Bronchial smooth muscle cell (primary cell): ENCODE measurements around the gene STOX2. TPM values are rescaled to one million over a fixed set of nuclear protein-coding genes. Genes with fewer than 3 reads are reported as not detected.

ENCODE experiments used
- total RNA-seq: library from RNA; depleted of rRNA; stranded (reverse); fragments of >200 nt; gene quantifications from 2 replicates; pipeline ENCODE4 v1.2.1, GENCODE V29; 2014

STOX2 gene
- total RNA-seq: 1.1 and 2.2 TPM in 2 replicates

GRCh38 chr4:183905081-183905592 lies at the start of gene STOX2:
Gene STOX2, plus strand, starts transcription at chr4:183905307. Its CDS starts 1,484 bp downstream, at chr4:183906791.

Other genes with a start within 250 kb of the STOX2 start
- 8.8 and 13.2 TPM in 2 replicates for gene RWDD4, start 246.1 kb upstream of the STOX2 start, total RNA-seq
- gene TRAPPC11, start 246.0 kb upstream of the STOX2 start, total RNA-seq: 31.1 TPM in 2 replicates